T follicular helper cell (primary cell): ENCODE measurements around the gene RORC.

ENCODE experiments used
- DNase-seq: peaks from one replicate; pipeline ENCODE4 v3.0.0-alpha.2; 2020; ENCODE audit warnings: low read depth

Gene RORC

GRCh38 chr1:151825751-151826660 is 5.6 kb downstream of the RORC start:
- no peak for DNase-seq

- no peak for DNase-seq
Measured at GRCh38 chr1:151825204-151825603, 6.4 kb downstream of the RORC start.

- DNase-seq, result no peak
Measured at GRCh38 chr1:151823175-151823574, 8.4 kb downstream of the RORC start.

GRCh38 chr1:151822404-151822803 is 9.2 kb downstream of the RORC start:
- DNase-seq, result no peak

GRCh38 chr1:151820940-151821339 is 10.7 kb downstream of the RORC start:
- DNase-seq, result no peak

GRCh38 chr1:151819976-151820623 is 11.5 kb downstream of the RORC start:
- no peak for DNase-seq

GRCh38 chr1:151819227-151819835 is 12.3 kb downstream of the RORC start:
- no peak for DNase-seq

GRCh38 chr1:151817353-151817730 is 14.3 kb downstream of the RORC start:
- no peak for DNase-seq

- DNase-seq, result no peak
Measured at GRCh38 chr1:151816548-151817352, 14.9 kb downstream of the RORC start.

GRCh38 chr1:151815716-151816327 is 15.8 kb downstream of the RORC start:
- DNase-seq, result no peak

- no peak for DNase-seq
Measured at GRCh38 chr1:151814971-151815545, 16.5 kb downstream of the RORC start.

- DNase-seq, result no peak
Measured at GRCh38 chr1:151814426-151814825, 17.2 kb downstream of the RORC start.

- no peak for DNase-seq
Measured at GRCh38 chr1:151813271-151813977, 18.2 kb downstream of the RORC start.

- DNase-seq, result no peak
Measured at GRCh38 chr1:151811181-151811580, 20.4 kb downstream of the RORC start.

- DNase-seq, result no peak
Measured at GRCh38 chr1:151809985-151810556, 21.5 kb downstream of the RORC start.

- DNase-seq, result no peak
Measured at GRCh38 chr1:151809290-151809984, 22.2 kb downstream of the RORC start.

- no peak for DNase-seq
Measured at GRCh38 chr1:151807766-151808165, 23.8 kb downstream of the RORC start.

- no peak for DNase-seq
Measured at GRCh38 chr1:151807131-151807530, 24.5 kb downstream of the RORC start.

GRCh38 chr1:151806170-151806569 is 25.4 kb downstream of the RORC start:
- DNase-seq, result no peak
